Testis (tissue), 2 donors: ENCODE results near the gene SMG6.

Experiments
- POLR2A ChIP-seq: fragments of 450-650 bp; IDR thresholded peaks from one replicate; pipeline ENCODE4 v1.6.1; 2017; ENCODE audit warnings: antibody characterized with exemption, mild to moderate bottlenecking, moderate library complexity
- TF ChIP-seq, protein P1 (sequence below), 3 experiments: fragments of 450-650 bp in 2 of 3; fragments of 200-600 bp in 1 of 3; sonication (generic) in 1 of 3; IDR thresholded peaks; one replicate each; pipeline ENCODE4 v1.5.1; 2016 to 2019; ENCODE audit warnings: antibody characterized with exemption in 3 of 3, mild to moderate bottlenecking in 2 of 3, moderate library complexity in 1 of 3

- TF ChIP-seq, protein P1, sequence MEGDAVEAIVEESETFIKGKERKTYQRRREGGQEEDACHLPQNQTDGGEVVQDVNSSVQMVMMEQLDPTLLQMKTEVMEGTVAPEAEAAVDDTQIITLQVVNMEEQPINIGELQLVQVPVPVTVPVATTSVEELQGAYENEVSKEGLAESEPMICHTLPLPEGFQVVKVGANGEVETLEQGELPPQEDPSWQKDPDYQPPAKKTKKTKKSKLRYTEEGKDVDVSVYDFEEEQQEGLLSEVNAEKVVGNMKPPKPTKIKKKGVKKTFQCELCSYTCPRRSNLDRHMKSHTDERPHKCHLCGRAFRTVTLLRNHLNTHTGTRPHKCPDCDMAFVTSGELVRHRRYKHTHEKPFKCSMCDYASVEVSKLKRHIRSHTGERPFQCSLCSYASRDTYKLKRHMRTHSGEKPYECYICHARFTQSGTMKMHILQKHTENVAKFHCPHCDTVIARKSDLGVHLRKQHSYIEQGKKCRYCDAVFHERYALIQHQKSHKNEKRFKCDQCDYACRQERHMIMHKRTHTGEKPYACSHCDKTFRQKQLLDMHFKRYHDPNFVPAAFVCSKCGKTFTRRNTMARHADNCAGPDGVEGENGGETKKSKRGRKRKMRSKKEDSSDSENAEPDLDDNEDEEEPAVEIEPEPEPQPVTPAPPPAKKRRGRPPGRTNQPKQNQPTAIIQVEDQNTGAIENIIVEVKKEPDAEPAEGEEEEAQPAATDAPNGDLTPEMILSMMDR (IDR thresholded peaks at IDR 0.05): no peak
- TF ChIP-seq POLR2A: no peak
Observed at GRCh38 chr17:2087597-2088211, 215.9 kb downstream of the SMG6 start.
